Parathyroid adenoma (tissue), 2 donors: ENCODE results near the gene JADE2.

Experiments
- H2AFZ ChIP-seq: fragments of 300-600 bp; sonication (generic); one replicate; pipeline ENCODE4 v1.7.0; 2017; ENCODE audit warnings: antibody characterized with exemption, mild to moderate bottlenecking
- H3K27ac ChIP-seq: fragments of 300-600 bp; sonication (generic); one replicate; pipeline ENCODE4 v1.7.0; 2017
- H3K27me3 ChIP-seq: fragments of 300-600 bp; sonication (generic); one replicate; pipeline ENCODE4 v1.7.0; 2017; ENCODE audit warnings: low read length; ENCODE audit not compliant: control insufficient read depth, insufficient read depth
- H3K36me3 ChIP-seq: fragments of 300-600 bp; sonication (generic); one replicate; pipeline ENCODE4 v1.7.0; 2017; ENCODE audit warnings: low read length; ENCODE audit not compliant: control insufficient read depth, insufficient read depth
- H3K4me1 ChIP-seq: fragments of 300-600 bp; sonication (generic); one replicate; pipeline ENCODE4 v1.7.0; 2017; ENCODE audit warnings: control low read depth
- H3K4me2 ChIP-seq: fragments of 300-600 bp; sonication (generic); one replicate; pipeline ENCODE4 v1.7.0; 2017; ENCODE audit warnings: low read length
- H3K4me3 ChIP-seq: fragments of 300-600 bp; sonication (generic); one replicate; pipeline ENCODE4 v1.7.0; 2017; ENCODE audit warnings: low read depth, low read length
- H3K79me2 ChIP-seq: fragments of 300-600 bp; sonication (generic); one replicate; pipeline ENCODE4 v1.7.0; 2017; ENCODE audit warnings: control low read depth
- H3K9ac ChIP-seq: fragments of 300-600 bp; sonication (generic); one replicate; pipeline ENCODE4 v1.7.0; 2017; ENCODE audit warnings: mild to moderate bottlenecking
- H3K9me3 ChIP-seq: fragments of 300-600 bp; sonication (generic); one replicate; pipeline ENCODE4 v1.7.0; 2017; ENCODE audit warnings: low read length; ENCODE audit not compliant: control insufficient read depth
- CTCF ChIP-seq: fragments of 300-600 bp; sonication (generic); IDR thresholded peaks from one replicate; pipeline ENCODE4 v1.7.0; 2017; ENCODE audit warnings: antibody characterized with exemption, mild to moderate bottlenecking
- donor health status: primary hyperparathyroidism.

Gene JADE2

GRCh38 chr5:134567641-134568336 is 42.3 kb downstream of the JADE2 start:
- no peak overlapping the region for H3K9ac ChIP-seq
- H3K27me3 ChIP-seq, result no peaks in the 10 kb centered on the region
- peak overlapping the region; percentile 24 for H3K27ac ChIP-seq
- no peak overlapping the region for H3K4me3 ChIP-seq
- no peak overlapping the region for H3K4me2 ChIP-seq
- TF ChIP-seq CTCF, result no peak
- H3K36me3 ChIP-seq, result no peaks in the 10 kb centered on the region
- peaks cover 14% of the 10 kb centered on the region for H3K4me1 ChIP-seq
- H3K9me3 ChIP-seq, result no peaks in the 10 kb centered on the region
- peaks cover 65% of the 10 kb centered on the region for H3K79me2 ChIP-seq
- H2AFZ ChIP-seq, result no peak overlapping the region

- H3K79me2 ChIP-seq, result peaks cover 68% of the 10 kb centered on the region
- H3K4me2 ChIP-seq, result no peak overlapping the region
- no peaks in the 10 kb centered on the region for H3K27me3 ChIP-seq
- H3K36me3 ChIP-seq, result no peaks in the 10 kb centered on the region
- peak overlapping the region; percentile 24 for H3K27ac ChIP-seq
- H3K9me3 ChIP-seq, result no peaks in the 10 kb centered on the region
- H3K4me1 ChIP-seq, result peaks cover 14% of the 10 kb centered on the region
- H3K4me3 ChIP-seq, result no peak overlapping the region
- no peak for TF ChIP-seq CTCF
- H2AFZ ChIP-seq, result no peak overlapping the region
- H3K9ac ChIP-seq, result no peak overlapping the region
These were observed 42.8 kb downstream of the JADE2 start for GRCh38 chr5:134568337-134568700.

GRCh38 chr5:134568761-134569695 is 43.6 kb downstream of the JADE2 start:
- TF ChIP-seq CTCF, result no peak
- Histone ChIP-seq H3K27me3 (no peaks in the 10 kb centered on the region), H2AFZ (no peak overlapping the region), H3K79me2 (peaks cover 67% of the 10 kb centered on the region), H3K4me2 (peak overlapping the region; percentile 3), H3K4me1 (peaks cover 10% of the 10 kb centered on the region), H3K36me3 (no peaks in the 10 kb centered on the region), H3K9me3 (no peaks in the 10 kb centered on the region), H3K27ac (peak overlapping the region; percentile 24), H3K4me3 (no peak overlapping the region), H3K9ac (no peak overlapping the region)

GRCh38 chr5:134569758-134570364 is 44.4 kb downstream of the JADE2 start:
- Histone ChIP-seq H3K9me3 (no peaks in the 10 kb centered on the region), H3K9ac (no peak overlapping the region), H2AFZ (no peak overlapping the region), H3K27me3 (no peaks in the 10 kb centered on the region), H3K27ac (no peak overlapping the region), H3K36me3 (no peaks in the 10 kb centered on the region), H3K4me2 (no peak overlapping the region), H3K79me2 (peaks cover 60% of the 10 kb centered on the region), H3K4me1 (peaks cover 16% of the 10 kb centered on the region), H3K4me3 (no peak overlapping the region)
- TF ChIP-seq CTCF, result no peak
